Brain pericyte (primary cell): ENCODE data around the gene PHF2.
"Not testable (repeated sequence)": the region's sequence is repeated elsewhere in the genome, so short reads cannot be mapped to it uniquely, and the experiment has no call there.

ENCODE experiments used
- DNase-seq: peaks from one replicate; pipeline ENCODE4 v3.0.0-alpha.2; 2012; ENCODE audit warnings: low read depth, low spot score

PHF2 gene

DNA sequence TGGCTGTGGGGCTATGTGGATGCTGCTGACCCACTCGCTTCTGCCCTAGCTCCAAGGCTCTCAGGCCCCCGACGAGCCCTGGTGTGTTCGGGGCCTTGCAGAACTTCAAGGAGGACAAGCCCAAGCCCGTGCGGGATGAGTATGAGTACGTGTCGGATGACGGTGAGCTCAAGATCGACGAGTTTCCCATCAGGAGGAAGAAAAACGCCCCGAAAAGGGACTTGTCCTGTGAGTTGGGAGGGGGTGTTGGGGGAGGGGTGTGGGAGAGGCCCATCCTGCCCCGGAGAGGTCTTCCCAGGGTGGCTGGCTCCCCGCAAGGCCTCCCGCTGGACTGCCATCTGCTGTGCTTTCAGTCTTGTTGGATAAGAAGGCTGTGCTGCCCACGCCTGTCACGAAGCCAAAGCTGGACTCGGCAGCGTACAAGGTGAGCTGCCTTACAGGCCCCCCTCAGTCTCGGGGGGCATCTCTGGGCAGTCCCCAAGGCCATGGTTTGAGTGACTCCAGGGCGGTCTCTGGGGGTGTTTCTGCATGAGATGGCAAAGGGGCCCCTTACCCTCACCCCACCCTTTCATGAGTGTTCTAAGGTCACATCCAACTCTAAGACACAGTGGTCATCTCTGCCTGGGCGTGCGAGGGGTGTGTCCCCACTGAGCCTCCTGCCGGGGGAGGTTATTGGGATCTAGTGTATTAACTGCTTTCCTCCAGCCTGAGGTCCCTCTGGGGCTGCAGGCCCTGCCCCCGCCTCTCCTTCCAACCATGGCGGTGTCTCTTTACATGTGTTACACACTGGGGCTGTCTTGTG, 89.5 kb downstream of the PHF2 start:
- DNase-seq, result no peak

DNA sequence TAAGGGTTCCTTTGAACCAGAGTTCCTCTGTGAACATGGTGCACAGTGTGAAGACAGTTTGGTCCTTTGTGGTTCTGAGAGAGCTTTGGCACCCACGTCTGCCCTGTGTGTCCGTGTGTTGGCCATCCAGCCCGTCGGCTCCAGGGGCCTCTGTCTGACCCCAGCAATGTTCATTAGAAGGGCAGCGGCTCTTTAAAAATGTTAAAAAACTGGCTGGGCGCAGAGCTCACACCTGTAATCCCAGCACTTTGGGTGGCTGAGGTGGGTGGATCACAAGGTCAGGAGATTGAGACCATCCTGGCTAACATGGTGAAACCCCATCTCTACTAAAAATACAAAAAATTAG, 90.0 kb downstream of the PHF2 start:
- not testable (repeated sequence) for DNase-seq

DNA sequence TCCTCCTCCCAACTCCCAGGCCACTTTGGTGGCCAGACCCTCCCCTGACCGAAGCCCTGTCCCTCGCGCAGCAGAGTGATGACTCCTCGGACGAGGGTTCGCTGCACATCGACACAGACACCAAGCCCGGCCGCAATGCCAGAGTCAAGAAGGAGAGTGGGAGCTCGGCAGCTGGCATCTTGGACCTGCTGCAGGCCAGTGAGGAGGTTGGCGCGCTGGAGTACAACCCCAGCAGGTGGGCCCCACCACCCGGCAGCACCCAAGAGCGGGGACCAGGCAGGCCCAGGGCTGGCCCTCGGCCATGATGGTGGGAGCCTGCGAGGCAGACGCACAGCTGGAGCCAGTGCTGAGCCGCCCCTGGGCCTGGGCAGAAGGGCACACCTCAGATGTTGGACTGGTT, 90.6 kb downstream of the PHF2 start:
- no peak for DNase-seq

DNA sequence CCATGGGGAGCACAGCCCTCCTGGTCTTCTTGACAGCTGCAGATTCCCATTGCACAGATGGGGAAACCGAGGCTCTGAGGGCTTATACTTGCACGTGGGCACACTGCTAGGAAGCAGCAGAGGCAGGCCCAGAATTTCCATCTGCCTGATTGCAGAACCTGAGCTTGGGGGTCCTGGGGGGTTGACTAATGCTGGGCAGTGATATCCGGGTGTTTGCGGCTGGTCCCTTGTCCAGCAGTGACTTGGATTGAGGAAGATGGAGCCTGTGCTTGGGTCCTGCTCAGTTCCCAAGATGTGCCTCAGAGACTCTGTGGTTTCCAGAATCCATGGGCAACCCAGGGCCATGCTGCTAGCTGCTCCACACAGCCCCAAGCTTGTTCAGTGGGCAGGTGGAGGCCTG, 91.2 kb downstream of the PHF2 start:
- no peak for DNase-seq

DNA sequence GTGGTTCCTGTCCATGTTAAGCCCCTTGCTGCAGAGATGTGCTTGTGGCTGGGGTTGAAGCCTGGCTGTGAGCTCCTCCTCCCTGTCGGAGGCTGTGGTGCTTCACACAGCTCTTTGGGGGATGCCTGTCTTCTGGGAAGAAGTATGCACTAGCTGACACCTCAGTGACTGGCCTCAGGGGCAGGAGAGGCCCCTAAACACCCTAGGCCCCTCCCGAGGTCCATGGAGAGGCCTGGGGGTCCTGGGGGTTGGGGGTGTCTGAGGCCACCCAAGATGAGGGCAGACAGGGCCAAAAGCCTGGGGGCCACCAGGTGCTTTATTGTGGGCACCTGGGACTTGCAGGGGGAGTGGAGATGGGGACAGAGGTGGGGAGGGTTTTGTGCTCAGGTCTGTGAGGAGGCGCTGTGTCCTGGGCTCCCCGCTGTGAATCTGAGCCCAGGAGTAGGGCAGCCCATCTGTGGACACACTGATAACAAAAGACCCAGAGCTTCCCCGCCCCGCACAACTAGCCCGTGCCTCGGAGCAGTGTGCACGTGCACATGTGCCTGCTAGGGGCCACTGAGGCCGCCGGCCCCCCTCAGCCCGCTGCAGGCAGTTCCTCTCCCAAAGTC, 92.0 kb downstream of the PHF2 start:
- no peak for DNase-seq

DNA sequence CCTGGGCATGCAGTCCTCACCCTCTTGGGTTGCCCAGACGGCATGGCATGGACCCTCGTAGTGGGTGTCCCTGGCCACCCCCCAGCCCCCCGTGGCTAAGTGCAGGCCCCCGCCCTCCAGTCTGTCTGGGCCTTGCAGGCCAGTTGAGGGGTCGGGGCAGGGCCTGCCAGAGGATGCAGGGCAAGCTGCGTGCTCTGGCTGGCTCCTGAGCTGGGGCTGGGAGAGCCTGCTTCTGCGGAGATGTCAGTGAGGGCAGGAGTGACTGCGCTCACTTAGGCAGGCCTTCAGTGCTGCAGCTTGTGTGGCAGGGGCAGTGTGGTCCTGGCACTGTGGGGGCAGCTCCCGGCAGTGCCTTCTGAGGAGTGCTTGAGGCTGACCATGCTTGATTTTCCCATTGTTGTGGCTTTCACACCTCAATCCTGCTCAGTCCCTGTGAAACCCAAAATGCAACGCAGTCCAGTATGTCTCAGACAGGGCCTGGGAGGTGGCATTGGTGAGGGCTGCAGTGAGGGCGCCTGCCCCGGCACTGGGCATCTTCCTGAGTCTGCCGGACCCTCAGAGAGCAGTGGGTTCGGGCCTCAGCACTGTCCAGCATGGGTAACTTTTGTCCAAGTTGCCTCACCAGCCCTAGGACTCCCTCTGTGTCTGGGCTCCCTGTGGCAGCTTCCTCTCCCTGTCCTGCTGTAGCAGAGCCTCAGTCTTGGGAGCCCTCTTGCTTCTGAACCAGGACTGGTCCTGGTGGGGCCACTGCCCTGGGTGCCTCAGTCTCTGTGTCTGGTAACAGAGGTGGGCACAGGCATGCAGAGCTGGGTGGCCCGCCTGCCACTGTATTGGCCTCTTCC, 93.0 kb downstream of the PHF2 start:
- no peak for DNase-seq

DNA sequence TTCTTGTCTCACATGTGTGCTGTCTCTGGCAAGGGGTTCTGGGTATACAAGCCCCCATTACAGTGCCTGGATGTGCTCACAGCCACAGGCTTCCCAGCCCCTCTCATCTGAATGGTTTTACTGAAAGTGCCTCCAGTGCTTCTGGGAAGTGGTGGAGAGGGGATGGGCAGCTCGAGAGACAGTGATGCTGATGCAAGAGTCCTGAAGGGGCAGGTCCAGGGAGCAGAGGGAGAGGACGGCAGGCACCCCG, 93.5 kb downstream of the PHF2 start:
- DNase-seq, result no peak

DNA sequence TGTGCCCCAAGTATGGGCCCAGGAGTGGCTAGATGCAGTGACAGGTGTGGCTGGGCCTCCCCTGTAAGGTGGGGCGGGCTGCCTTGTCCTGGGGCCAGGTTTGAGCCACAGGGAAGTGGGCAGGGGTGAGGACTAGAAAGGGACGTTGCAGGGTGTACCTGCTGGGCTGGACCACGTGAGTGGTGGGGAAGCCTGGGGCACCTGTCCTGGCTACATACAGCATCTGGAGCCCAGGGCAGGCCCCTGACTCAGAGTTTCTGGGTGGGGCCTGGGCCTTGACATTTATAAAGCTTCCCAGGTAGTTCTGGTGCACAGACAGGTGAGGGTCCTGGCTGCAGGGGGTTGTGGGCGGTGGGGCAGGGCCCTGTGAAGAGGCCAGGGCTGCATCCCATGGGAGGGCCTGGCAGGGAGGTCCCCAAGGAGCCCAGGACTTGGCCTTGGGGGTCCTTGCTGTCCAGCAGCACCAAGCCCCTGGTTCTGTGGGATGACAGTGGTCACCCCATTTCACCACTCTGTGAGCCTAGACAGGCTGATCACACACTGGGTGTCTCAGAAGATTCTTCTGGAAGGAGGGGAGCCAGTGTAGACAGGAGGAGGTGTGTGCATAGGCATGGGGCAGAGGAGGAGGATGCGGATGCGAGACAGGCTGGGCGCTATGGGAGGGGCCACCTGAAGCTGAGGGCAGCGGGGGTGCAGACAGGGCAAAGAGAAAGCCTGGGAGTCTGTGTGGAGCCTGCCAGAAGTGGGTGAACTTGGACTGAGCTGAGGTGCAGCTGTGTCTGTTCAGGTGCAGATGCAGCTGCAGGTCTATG, 94.0 kb downstream of the PHF2 start:
- no peak for DNase-seq

DNA sequence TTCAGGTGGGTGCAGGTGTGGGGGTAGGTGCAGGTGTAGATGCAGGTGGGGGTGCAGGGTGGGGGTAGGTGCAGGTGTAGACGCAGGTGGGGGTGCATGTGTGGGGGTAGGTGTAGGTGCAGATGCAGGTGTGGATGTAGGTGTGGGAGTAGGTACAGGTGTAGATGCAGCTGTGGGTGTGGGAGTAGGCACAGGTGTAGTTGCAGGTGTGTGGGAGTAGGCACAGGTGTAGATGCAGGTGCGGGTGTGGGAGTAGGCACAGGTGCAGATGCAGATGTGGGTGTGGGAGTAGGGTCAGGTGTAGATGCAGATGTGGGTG, 94.6 kb downstream of the PHF2 start:
- DNase-seq, result no peak

DNA sequence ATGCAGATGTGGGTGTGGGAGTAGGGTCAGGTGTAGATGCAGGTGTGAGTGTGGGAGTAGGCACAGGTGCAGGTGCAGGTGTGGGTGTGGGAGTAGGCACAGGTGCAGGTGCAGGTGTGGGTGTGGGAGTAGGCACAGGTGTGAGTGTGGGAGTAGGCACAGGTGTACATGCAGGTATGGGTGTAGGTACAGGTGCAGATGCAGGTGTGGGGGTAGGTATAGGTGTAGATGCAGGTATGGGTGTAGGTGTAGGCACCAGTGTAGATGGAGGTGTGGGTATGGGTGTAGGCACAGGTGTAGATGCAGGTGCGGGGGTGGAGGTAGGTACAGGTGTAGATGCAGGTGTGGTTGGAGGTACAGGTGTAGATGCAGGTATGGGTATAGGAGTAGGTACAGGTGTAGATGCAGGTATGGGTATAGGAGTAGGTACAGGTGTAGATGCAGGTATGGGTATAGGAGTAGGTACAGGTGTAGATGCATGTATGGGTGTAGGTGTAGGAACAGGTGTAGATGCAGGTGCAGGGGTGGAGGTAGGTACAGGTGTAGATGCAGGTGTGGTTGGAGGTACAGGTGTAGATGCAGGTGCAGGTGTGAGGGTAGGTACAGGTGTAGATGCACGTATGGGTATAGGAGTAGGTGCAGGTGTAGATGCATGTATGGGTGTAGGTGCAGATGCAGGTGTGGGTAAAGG, 96.1 kb downstream of the PHF2 start:
- not testable (repeated sequence) for DNase-seq

DNA sequence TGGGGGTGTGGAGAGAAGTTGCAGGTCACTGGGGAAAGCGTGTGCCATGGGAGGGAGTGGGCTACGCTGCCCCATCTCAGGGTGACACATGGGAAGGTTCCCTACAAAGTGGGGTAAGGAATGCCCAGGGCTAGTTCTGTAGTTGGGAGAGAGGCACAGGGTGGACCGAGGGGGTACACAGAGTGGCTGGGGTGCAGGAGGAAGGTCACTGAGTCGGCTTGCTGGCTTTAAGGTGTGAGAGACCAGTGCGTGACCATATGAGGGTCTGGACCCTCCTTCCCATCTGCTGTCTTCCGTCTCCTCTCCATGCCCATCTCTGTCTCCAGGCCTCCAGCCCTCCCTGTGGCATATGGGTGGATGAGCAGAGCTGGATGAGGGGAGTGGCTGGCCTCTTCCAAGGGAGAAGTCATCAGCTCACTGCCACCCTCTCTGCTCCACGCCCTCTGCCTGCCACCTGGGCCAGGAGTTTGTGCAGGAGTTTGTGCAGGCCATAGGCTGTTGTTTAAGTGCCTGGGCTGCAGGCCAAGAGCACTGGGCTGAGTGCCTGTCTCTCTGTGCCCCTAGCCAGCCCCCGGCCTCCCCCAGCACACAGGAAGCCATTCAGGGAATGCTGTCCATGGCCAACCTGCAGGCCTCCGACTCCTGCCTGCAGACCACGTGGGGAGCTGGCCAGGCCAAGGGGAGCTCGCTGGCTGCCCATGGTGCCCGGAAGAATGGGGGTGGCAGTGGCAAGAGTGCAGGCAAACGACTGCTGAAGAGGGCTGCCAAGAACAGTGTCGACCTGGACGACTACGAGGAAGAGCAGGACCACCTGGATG, 96.8 kb downstream of the PHF2 start:
- DNase-seq, result no peak

DNA sequence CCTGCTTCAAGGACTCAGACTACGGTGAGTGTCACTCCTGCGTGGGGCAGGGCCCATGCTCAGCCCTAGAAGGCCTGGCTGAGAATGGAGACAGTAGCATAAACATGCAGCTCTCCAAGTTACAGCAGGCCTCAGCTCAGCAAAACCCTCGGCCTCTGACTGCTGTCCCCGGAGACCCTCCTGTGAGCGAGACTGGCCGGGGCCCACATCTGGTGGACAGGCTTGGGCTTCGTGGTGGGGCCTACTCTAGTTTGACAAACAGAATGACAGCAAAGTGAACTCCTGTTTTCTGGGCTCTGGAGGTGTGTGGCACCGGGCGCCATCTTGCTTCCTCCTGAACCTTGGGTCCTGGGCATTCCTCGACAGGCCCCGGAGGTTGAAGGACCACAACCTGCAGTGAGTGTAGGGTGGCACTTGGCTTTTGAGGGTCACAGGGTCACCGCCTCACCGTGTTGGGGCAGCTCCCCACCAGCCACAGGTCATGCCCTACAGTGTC, 97.5 kb downstream of the PHF2 start:
- no peak for DNase-seq

DNA sequence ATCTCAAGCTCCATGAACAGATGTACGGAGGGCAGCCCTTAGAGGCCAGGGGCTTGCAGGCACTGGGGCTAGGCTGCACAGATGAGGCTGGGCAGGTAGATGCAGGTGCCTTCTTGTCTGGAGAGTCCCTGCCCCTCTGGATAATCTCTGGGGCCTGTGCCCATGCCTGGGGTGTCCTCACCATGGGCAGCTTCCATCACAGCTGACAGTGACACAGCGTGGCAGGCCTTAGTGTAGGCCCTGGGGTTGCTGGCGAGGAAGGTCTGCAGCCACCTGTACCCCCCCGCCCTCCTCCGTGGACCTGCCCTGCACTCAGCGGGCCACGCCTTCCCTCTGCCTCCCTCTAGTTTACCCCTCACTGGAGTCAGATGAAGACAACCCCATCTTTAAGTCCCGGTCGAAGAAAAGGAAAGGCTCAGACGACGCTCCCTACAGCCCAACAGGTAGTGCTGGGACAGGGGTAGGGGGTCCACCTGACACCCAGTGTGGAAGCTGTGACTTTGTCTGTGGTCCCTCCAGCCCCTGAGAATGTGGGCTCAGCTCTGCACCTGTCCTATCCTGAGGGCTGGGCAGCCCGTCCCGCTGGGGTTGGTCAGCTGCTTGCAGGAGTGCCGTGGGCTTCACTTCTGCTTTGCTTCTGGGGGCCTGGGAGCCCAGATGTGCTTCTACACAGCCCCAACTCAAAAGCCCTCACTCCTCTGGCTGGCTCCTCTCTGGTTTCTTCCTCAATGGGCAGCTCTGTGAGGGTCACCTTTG, 98.4 kb downstream of the PHF2 start:
- no peak for DNase-seq

DNA sequence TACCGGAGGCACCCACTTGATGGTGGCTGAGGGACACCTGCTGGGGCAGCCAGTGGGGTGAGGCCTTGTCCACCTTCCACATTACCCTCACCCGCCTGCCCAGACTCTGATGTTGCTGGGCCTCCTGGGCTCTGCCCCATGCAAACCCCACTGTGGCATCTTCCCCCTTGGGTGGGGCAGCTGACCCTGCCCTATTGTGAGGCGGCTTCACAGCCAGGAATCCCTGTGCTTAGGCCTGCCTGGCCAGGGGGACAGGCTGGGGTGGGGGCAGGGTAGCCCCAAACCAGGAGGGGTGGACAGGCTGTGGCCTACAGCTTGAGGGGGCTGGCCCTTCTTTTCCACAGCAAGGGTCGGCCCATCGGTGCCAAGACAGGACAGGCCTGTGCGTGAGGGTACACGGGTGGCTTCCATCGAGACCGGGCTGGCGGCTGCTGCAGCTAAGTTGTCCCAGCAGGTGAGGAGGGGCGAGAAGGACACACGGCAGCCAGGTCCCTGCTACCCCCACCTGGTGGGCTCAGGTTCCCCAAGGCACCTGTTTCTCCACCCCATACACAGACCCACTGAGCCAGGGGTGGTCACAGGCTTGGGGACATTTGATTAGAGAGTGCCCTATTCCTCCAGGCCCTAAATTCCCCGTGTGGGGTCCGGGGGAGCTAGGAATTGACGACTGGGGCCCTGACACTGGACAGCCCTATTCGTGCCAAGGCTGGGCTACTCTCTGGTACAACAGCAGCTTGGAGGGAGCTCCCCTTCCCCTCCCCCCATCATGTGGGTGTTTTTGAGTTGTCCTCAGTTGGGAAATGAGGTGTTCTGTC, 99.2 kb downstream of the PHF2 start:
- DNase-seq, result no peak

DNA sequence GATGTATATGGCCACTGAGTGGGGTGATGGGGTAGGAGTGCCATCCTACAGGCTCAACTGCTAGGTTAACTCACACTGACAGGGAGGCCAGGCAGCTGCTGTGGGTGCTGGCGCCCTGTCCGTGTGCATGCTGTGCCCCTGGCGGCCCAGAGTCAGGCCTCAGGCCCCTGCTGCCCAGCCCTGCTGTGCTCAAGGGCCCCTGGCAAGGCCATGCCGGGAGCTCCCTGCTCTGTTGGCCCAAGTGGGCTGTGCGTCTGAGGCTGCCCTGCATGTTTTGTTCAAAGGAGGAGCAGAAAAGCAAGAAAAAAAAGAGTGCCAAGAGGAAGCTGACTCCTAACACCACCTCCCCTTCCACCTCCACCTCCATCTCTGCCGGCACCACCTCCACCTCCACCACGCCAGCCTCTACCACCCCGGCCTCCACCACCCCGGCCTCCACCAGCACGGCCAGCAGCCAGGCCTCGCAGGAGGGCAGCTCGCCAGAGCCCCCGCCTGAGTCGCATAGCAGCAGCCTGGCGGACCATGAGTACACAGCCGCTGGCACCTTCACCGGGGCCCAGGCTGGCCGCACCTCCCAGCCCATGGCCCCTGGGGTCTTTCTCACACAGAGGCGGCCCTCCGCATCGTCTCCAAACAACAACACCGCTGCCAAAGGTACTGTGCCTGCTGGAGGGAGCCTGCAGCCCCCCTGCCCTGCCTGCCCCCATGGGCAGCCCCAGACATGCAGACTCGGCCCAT, 100.1 kb downstream of the PHF2 start:
- DNase-seq, result no peak

DNA sequence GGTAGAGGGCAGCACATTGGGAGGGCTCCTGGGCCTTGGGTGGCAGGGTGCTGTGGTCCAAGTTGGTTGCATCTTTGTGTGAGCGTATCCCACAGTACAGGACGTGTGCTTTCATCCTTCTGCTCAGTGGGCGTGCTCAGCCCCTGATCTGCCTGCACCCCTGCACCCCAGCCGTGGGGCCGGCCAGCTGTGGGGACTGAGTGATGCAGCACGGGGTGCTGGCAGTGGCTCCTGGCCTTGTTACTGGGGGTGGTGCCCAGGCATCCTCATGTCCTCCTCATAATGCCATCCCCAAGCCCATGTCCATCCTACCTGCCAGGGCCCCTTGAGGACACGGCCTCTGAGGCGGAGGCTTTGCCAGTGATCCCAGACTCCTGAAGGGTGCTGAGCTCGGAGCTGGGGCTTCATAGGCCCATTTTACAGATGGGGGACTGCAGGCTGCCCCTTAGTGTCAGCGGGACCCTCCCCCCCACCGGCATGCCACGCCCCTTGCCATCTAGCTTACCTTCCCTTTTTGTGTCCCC, 100.7 kb downstream of the PHF2 start:
- DNase-seq, result no peak

DNA sequence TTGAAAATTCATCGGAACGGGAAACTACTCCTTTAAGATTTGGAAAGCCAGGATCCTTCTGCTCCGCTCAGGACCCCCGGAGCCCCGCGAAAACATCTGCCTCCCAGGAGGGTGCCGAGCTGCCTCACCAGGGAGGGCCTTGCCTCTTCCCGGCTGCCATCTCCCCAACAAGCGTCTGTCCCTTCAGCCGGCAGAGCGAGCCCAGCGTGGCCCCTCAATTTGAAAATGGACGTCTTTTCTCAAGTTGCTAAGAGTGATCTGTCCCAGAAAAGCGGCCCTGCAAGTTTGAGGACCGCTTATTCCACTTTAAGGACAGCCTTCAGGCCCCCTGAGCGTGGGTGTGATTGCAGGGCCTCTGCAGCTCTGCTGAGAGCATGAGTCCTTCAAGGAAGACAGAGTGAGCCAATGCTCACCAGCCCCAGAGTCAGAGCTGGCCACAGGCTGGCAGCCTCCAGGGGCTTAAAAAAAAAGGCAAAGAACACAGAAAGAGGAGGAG, 101.3 kb downstream of the PHF2 start:
- no peak for DNase-seq
